IPS-NIHi7 (cell line): ENCODE measurements around the gene MACROD1.

ENCODE experiments used
- DNase-seq: peaks from one replicate; pipeline ENCODE4 v3.0.0; 2012; ENCODE audit warnings: mixed read lengths; ENCODE audit errors: extremely low spot score

The MACROD1 gene

GRCh38 chr11:63958008-63958407, 207.9 kb downstream of the MACROD1 start:
- no peak for DNase-seq

- no peak for DNase-seq
Measured at GRCh38 chr11:63952570-63952969, 213.3 kb downstream of the MACROD1 start.

GRCh38 chr11:63951779-63952536, 214.0 kb downstream of the MACROD1 start:
- no peak for DNase-seq
